ENCODE data around the gene ZP1. TPM values are rescaled to one million over a fixed set of nuclear protein-coding genes. Genes with fewer than 3 reads are reported as not detected.

Gene ZP1
- total RNA-seq, 2 experiments from 2014 or later = not detected

DNA sequence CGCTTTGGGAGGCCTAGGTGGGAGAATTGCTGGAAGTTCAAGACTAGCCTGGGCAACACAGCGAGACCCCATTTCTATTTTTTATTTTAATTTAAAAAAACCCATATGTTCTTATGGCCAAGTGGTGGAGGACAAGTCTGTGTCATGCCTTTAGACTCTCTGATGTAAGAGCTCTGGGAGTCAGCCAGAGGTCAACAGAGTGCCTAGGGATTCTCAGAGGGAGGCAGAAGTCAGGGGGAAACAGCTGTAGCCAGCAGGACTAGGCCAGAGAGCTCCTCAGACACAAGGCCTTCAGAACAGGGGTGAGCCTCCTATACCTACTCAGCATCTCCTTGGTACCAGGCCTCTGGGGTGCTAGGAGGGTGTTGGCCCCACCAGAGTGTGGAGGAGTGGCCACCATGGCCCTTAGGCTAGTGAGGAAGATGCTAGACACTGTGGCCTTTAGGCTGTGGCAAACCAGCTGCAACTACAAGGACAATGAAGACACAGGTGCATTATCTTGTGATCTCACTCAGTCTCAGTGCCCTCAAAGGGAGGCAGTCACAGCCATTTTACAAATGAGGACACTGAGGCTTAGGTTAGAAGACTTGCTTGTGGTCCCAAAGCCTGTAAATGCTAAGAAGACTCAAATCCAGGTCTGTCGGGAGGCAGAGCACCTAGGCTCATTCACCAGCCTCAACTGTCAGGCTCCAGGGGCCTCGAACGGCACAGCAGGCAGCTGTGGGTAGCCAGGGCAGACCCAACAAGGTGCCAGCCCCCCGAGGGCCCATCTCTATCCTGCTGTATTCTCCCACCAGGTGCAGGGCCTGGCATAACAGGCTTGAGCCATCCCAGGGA lies 5.0 kb downstream of the ZP1 start:
- BruUV-seq (replicated peaks) = no TSS peak
- H2AFZ ChIP-seq (ENCODE audit: low read length) = no peak overlapping the region
- H3K9me2 ChIP-seq (ENCODE audit: insufficient read depth, low read length) = no peaks in the 10 kb centered on the region
- H3K9me3 ChIP-seq (ENCODE audit: low read length) = no peaks in the 10 kb centered on the region
- H3K4me2 ChIP-seq (ENCODE audit: low read length) = no peak overlapping the region
- 0 out of 2 replicates have a peak, but pooled peaks cover 4% of the 10 kb centered on the region for H3K36me3 ChIP-seq (ENCODE audit: insufficient read depth, low read length)
- H3K4me3 ChIP-seq (ENCODE audit: low read depth, low read length, poor library complexity, severe bottlenecking) = no peak overlapping the region
- no peaks in the 10 kb centered on the region for H3K79me2 ChIP-seq (ENCODE audit: insufficient read depth, low read depth, low read length)
- no peak for DNase-seq (ENCODE audit: low spot score)
- intact Hi-C loops (cut with micrococcal nuclease; ENCODE audit: unreplicated experiment) = no loop called here
- TF ChIP-seq, protein P1, sequence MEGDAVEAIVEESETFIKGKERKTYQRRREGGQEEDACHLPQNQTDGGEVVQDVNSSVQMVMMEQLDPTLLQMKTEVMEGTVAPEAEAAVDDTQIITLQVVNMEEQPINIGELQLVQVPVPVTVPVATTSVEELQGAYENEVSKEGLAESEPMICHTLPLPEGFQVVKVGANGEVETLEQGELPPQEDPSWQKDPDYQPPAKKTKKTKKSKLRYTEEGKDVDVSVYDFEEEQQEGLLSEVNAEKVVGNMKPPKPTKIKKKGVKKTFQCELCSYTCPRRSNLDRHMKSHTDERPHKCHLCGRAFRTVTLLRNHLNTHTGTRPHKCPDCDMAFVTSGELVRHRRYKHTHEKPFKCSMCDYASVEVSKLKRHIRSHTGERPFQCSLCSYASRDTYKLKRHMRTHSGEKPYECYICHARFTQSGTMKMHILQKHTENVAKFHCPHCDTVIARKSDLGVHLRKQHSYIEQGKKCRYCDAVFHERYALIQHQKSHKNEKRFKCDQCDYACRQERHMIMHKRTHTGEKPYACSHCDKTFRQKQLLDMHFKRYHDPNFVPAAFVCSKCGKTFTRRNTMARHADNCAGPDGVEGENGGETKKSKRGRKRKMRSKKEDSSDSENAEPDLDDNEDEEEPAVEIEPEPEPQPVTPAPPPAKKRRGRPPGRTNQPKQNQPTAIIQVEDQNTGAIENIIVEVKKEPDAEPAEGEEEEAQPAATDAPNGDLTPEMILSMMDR (conservative IDR thresholded peaks at IDR 0.05; ENCODE audit: low read length) = no peak
- TF ChIP-seq EZH2phosphoT487 (IDR thresholded peaks at IDR 0.05; ENCODE audit: borderline replicate concordance, low read depth, low read length) = no peak
- H4K20me1 ChIP-seq (ENCODE audit: insufficient read depth, low read length) = no peaks in the 10 kb centered on the region
- no peaks in the 10 kb centered on the region for H3K4me1 ChIP-seq (ENCODE audit: insufficient read depth, low read length, poor library complexity, severe bottlenecking)
- CTCF ChIA-PET (ENCODE audit: unreplicated experiment) = no interaction called here
- H3K27ac ChIP-seq (ENCODE audit: low read depth, low read length, poor library complexity, severe bottlenecking) = no peak overlapping the region
- POLR2A ChIA-PET = no interaction called here

DNA sequence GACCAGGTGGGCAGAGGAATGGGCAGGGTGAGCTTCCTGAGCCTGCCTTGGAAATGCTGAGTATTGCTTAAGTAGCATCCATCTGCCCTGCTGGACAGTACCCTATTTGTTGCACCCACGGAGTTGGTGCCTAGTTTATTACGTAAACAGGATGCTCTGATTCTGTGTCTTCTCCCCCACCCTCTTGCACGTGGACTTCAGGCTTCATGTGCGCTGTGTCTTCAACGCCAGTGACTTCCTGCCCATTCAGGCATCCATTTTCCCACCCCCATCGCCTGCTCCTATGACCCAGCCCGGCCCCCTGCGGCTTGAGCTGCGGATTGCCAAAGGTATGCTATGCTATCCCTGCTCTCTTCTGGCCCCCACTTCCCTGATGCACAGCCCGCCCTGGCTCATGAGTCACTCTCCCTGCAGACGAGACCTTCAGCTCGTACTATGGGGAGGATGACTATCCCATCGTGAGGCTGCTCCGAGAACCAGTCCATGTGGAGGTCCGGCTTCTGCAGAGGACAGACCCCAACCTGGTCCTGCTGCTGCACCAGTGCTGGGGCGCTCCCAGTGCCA lies 5.7 kb downstream of the ZP1 start:
- 0 out of 2 replicates have a peak, but pooled peaks cover 11% of the 10 kb centered on the region for H3K36me3 ChIP-seq (ENCODE audit: insufficient read depth, low read length)
- CTCF ChIA-PET (ENCODE audit: unreplicated experiment) = interaction anchor here (0.7 kb wide), 1 partner anchor 602 kb away, joined by 7 read pairs; no protein-coding TSS in a partner anchor
- no peaks in the 10 kb centered on the region for H3K79me2 ChIP-seq (ENCODE audit: insufficient read depth, low read depth, low read length)
- no peaks in the 10 kb centered on the region for H3K4me1 ChIP-seq (ENCODE audit: insufficient read depth, low read length, poor library complexity, severe bottlenecking)
- no peak overlapping the region for H3K4me2 ChIP-seq (ENCODE audit: low read length)
- BruUV-seq (replicated peaks) = no TSS peak
- TF ChIP-seq, protein P1 (conservative IDR thresholded peaks at IDR 0.05; ENCODE audit: low read length) = no peak
- no peak for TF ChIP-seq EZH2phosphoT487 (IDR thresholded peaks at IDR 0.05; ENCODE audit: borderline replicate concordance, low read depth, low read length)
- DNase-seq (ENCODE audit: low spot score) = no peak
- no peaks in the 10 kb centered on the region for H3K9me3 ChIP-seq (ENCODE audit: low read length)
- H2AFZ ChIP-seq (ENCODE audit: low read length) = no peak overlapping the region
- intact Hi-C loops (cut with micrococcal nuclease; ENCODE audit: unreplicated experiment) = no loop called here
- no peaks in the 10 kb centered on the region for H3K9me2 ChIP-seq (ENCODE audit: insufficient read depth, low read length)
- POLR2A ChIA-PET = no interaction called here
- no peak overlapping the region for H3K27ac ChIP-seq (ENCODE audit: low read depth, low read length, poor library complexity, severe bottlenecking)
- H4K20me1 ChIP-seq (ENCODE audit: insufficient read depth, low read length) = no peaks in the 10 kb centered on the region
- H3K4me3 ChIP-seq (ENCODE audit: low read depth, low read length, poor library complexity, severe bottlenecking) = no peak overlapping the region

DNA sequence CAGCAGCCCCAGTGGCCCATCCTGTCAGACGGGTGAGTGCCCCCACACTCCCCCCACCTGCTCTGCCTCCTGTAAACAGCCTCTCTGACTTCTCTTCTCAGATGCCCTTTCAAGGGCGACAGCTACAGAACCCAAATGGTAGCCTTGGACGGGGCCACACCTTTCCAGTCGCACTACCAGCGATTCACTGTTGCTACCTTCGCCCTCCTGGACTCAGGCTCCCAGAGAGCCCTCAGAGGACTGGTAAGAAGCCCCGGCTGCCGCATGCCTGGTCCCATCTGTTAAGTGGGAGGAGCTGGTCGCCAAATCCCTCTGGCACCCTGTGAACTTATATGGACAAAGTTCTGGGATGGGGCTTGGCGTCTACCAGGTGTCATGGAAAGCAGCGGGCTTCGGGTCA lies 6.2 kb downstream of the ZP1 start:
- Histone ChIP-seq H3K4me1 (ENCODE audit: insufficient read depth, low read length, poor library complexity, severe bottlenecking) (no peaks in the 10 kb centered on the region), H3K4me3 (ENCODE audit: low read depth, low read length, poor library complexity, severe bottlenecking) (no peak overlapping the region), H3K4me2 (ENCODE audit: low read length) (no peak overlapping the region), H2AFZ (ENCODE audit: low read length) (no peak overlapping the region), H3K36me3 (ENCODE audit: insufficient read depth, low read length) (0 out of 2 replicates have a peak, but pooled peaks cover 15% of the 10 kb centered on the region), H4K20me1 (ENCODE audit: insufficient read depth, low read length) (no peaks in the 10 kb centered on the region), H3K27ac (ENCODE audit: low read depth, low read length, poor library complexity, severe bottlenecking) (no peak overlapping the region), H3K79me2 (ENCODE audit: insufficient read depth, low read depth, low read length) (no peaks in the 10 kb centered on the region), H3K9me2 (ENCODE audit: insufficient read depth, low read length) (no peaks in the 10 kb centered on the region), H3K9me3 (ENCODE audit: low read length) (no peaks in the 10 kb centered on the region)
- no TSS peak for BruUV-seq (replicated peaks)
- intact Hi-C loops (cut with micrococcal nuclease; ENCODE audit: unreplicated experiment) = no loop called here
- no peak for DNase-seq (ENCODE audit: low spot score)
- TF ChIP-seq EZH2phosphoT487 (IDR thresholded peaks at IDR 0.05; ENCODE audit: borderline replicate concordance, low read depth, low read length) = no peak
- TF ChIP-seq, protein P1 (conservative IDR thresholded peaks at IDR 0.05; ENCODE audit: low read length) = no peak
- ChIA-PET POLR2A (no interaction called here), CTCF (ENCODE audit: unreplicated experiment) (interaction anchor here (0.7 kb wide), 1 partner anchor 601 kb away, joined by 7 read pairs; no protein-coding TSS in a partner anchor)

Measured in OCI-LY7 (cell line).